Measurements from ENCODE around the gene SERPINE3.

GRCh38 chr13:51318015-51318414 lies 21.5 kb upstream of the SERPINE3 start:
- no peak for TF ChIP-seq CTCF (conservative IDR thresholded peaks at IDR 0.05; ENCODE audit: low read depth in 2 of 2)
- no peak for TF ChIP-seq EZH2 (IDR thresholded peaks at IDR 0.05; ENCODE audit: low read depth, unreplicated experiment)
- no peak for TF ChIP-seq REST (IDR thresholded peaks at IDR 0.05; ENCODE audit: unreplicated experiment)
- TF ChIP-seq POLR2AphosphoS5 (IDR thresholded peaks at IDR 0.05; ENCODE audit: low read depth) = no peak
- no peak for TF ChIP-seq CREB1 (CRISPR knock-in tag; IDR thresholded peaks at IDR 0.05; ENCODE audit: low read depth)
- TF ChIP-seq EZH2phosphoT487 (IDR thresholded peaks at IDR 0.05; ENCODE audit: unreplicated experiment) = no peak
